Measurements from ENCODE around the gene ZNF728. TPM values are rescaled to one million over a fixed set of nuclear protein-coding genes. Genes with fewer than 3 reads are reported as not detected.
"Not testable (repeated sequence)": the region's sequence is repeated elsewhere in the genome, so short reads cannot be mapped to it uniquely, and the experiment has no call there.

The ZNF728 gene
- total and polyA plus RNA-seq, 4 donors = 0.14 to 1.4 (median 0.35) TPM

GRCh38 chr19:22935151-22935550 lies 67.8 kb downstream of the ZNF728 start:
- DNase-seq (ENCODE audit: low read depth in 4 of 6, low spot score in 6 of 6) = no peak
- Histone ChIP-seq H3K27me3 (ENCODE audit: control insufficient read depth, insufficient read depth, low read length) (no peaks in the 10 kb centered on the region), H3K4me1 (ENCODE audit: control insufficient read depth, insufficient read depth, low read length) (no peaks in the 10 kb centered on the region), H3K4me3 (ENCODE audit: low read depth, low read length) (no peak overlapping the region), H3K27ac (ENCODE audit: low read depth, low read length) (no peak overlapping the region), H3K9me3 (ENCODE audit: control insufficient read depth, insufficient read depth, low read length) (peaks cover 10% of the 10 kb centered on the region), H3K36me3 (ENCODE audit: control insufficient read depth, insufficient read depth, low read length) (no peaks in the 10 kb centered on the region)
- WGBS (ENCODE audit: insufficient coverage) = no CpG with 5 or more reads among the region's 2 CpGs

GRCh38 chr19:22927576-22927975 lies 75.4 kb downstream of the ZNF728 start:
- no CpG with 5 or more reads among the region's 34 CpGs for WGBS (ENCODE audit: insufficient coverage)

GRCh38 chr19:22925181-22925580 lies 77.8 kb downstream of the ZNF728 start:
- 89% methylated on average over 16 of the region's 41 CpGs for WGBS (ENCODE audit: insufficient coverage)

More at GRCh38 chr19:22927576-22927975, 75.4 kb downstream of the ZNF728 start:
- H3K4me3 ChIP-seq (ENCODE audit: low read depth, low read length); H3K9me3 ChIP-seq (ENCODE audit: control insufficient read depth, insufficient read depth, low read length); H3K27ac ChIP-seq (ENCODE audit: low read depth, low read length); DNase-seq (ENCODE audit: low read depth in 4 of 6, low spot score in 6 of 6); H3K27me3 ChIP-seq (ENCODE audit: control insufficient read depth, insufficient read depth, low read length); H3K36me3 ChIP-seq (ENCODE audit: control insufficient read depth, insufficient read depth, low read length); H3K4me1 ChIP-seq (ENCODE audit: control insufficient read depth, insufficient read depth, low read length): not testable (repeated sequence)

More at GRCh38 chr19:22925181-22925580, 77.8 kb downstream of the ZNF728 start:
- not testable (repeated sequence) for DNase-seq (ENCODE audit: low read depth in 4 of 6, low spot score in 6 of 6); H3K27me3 ChIP-seq (ENCODE audit: control insufficient read depth, insufficient read depth, low read length); H3K36me3 ChIP-seq (ENCODE audit: control insufficient read depth, insufficient read depth, low read length); H3K27ac ChIP-seq (ENCODE audit: low read depth, low read length); H3K4me1 ChIP-seq (ENCODE audit: control insufficient read depth, insufficient read depth, low read length); H3K4me3 ChIP-seq (ENCODE audit: low read depth, low read length); H3K9me3 ChIP-seq (ENCODE audit: control insufficient read depth, insufficient read depth, low read length)

Small RNA genes within 50 kb of the gene (small RNA-seq; reads per million reads assigned to genes)
- not detected for gene AC022145.2 (ENCODE audit: low replicate concordance)

Other genes starting within 250 kb of the ZNF728 start
- under 1 TPM; 0.50 to 0.72 TPM for gene ZNF99, start 219.0 kb downstream of the ZNF728 start, total RNA-seq
- under 1 TPM; 0.26 to 0.33 TPM for gene ZNF99, start 219.0 kb downstream of the ZNF728 start, polyA plus RNA-seq (ENCODE audit: insufficient read length in 2 of 2)
- gene ZNF723, start 170.9 kb downstream of the ZNF728 start, total RNA-seq = not detected
- under 1 TPM in 1 of 2 donors, not detected in 1; 0.20 TPM for gene ZNF723, start 170.9 kb downstream of the ZNF728 start, polyA plus RNA-seq (ENCODE audit: insufficient read length in 2 of 2)
- 10 to 100 TPM in 1 of 2 donors, 1 to 10 TPM in 1; 7.9 to 19.9 TPM for gene ZNF730, start 113.8 kb upstream of the ZNF728 start, total RNA-seq
- gene ZNF730, start 113.8 kb upstream of the ZNF728 start, polyA plus RNA-seq (ENCODE audit: insufficient read length in 2 of 2) = 1 to 10 TPM; 5.3 to 5.5 TPM
- gene ZNF724, start 247.2 kb upstream of the ZNF728 start, total RNA-seq = 10 to 100 TPM in 1 of 2 donors, 1 to 10 TPM in 1; 9.4 to 13.3 TPM
- gene ZNF724, start 247.2 kb upstream of the ZNF728 start, polyA plus RNA-seq (ENCODE audit: insufficient read length in 2 of 2) = 1 to 10 TPM; 3.8 to 3.9 TPM